Liver (tissue), 9 donors: Measurements from ENCODE around the gene FOXF2. TPM values are rescaled to one million over a fixed set of nuclear protein-coding genes. Genes with fewer than 3 reads are reported as not detected.

Experiments used
- DNase-seq: peaks from one replicate; pipeline ENCODE4 v3.0.0-alpha.2; 2017; ENCODE audit warnings: low spot score
- H3K27ac ChIP-seq, 2 donors: one replicate each; pipeline ENCODE4 v1.7.0; 2013; ENCODE audit warnings: inconsistent platforms in 2 of 2, low read length in 2 of 2, control low read depth in 1 of 2, low read depth in 1 of 2, mild to moderate bottlenecking in 1 of 2
- H3K27me3 ChIP-seq, 4 donors: one replicate each; pipeline versions ENCODE4 v1.6.1 to v1.7.0; 2013; ENCODE audit warnings: low read length in 3 of 4, inconsistent platforms in 1 of 4, mild to moderate bottlenecking in 1 of 4, moderate library complexity in 1 of 4; ENCODE audit not compliant: control insufficient read depth in 4 of 4, insufficient read depth in 4 of 4
- H3K36me3 ChIP-seq, 4 donors: one replicate each; pipeline versions ENCODE4 v1.6.1 to v1.7.0; 2013; ENCODE audit warnings: low read length in 3 of 4, mild to moderate bottlenecking in 3 of 4, low read depth in 1 of 4, moderate library complexity in 1 of 4; ENCODE audit not compliant: control insufficient read depth in 4 of 4, insufficient read depth in 3 of 4
- H3K4me1 ChIP-seq, 4 donors: one replicate each; pipeline versions ENCODE4 v1.6.1 to v1.7.0; 2013; ENCODE audit warnings: low read length in 3 of 4, mild to moderate bottlenecking in 3 of 4, moderate library complexity in 1 of 4; ENCODE audit not compliant: control insufficient read depth in 4 of 4, insufficient read depth in 4 of 4
- H3K4me3 ChIP-seq, 3 donors: one replicate each; pipeline versions ENCODE4 v1.6.1 to v1.7.0; 2013; ENCODE audit warnings: low read length in 3 of 3, control low read depth in 1 of 3, low read depth in 1 of 3, mild to moderate bottlenecking in 1 of 3
- H3K9ac ChIP-seq, 2 donors: one replicate each; pipeline ENCODE4 v1.7.0; 2013; ENCODE audit warnings: low read length in 2 of 2, mild to moderate bottlenecking in 2 of 2, moderate library complexity in 2 of 2, control low read depth in 1 of 2, low read depth in 1 of 2
- H3K9me3 ChIP-seq, 4 donors: one replicate each; pipeline versions ENCODE4 v1.6.1 to v1.7.0; 2013; ENCODE audit warnings: low read length in 3 of 4; ENCODE audit not compliant: control insufficient read depth in 4 of 4
- ATF3 ChIP-seq: IDR thresholded peaks from 2 replicates; pipeline ENCODE4 v1.6.1; 2016; ENCODE audit warnings: antibody characterized with exemption
- EGR1 ChIP-seq, 2 donors: IDR thresholded peaks; 2 replicates each; pipeline ENCODE4 v1.6.1; 2016 to 2018; ENCODE audit warnings: antibody characterized with exemption in 2 of 2, low read depth in 2 of 2
- FOXA1 ChIP-seq: IDR thresholded peaks from 2 replicates; pipeline ENCODE4 v1.6.1; 2016; ENCODE audit warnings: antibody characterized with exemption
- GABPA ChIP-seq, 2 donors: IDR thresholded peaks in 1 of 2; conservative IDR thresholded peaks in 1 of 2; 2 replicates each; pipeline ENCODE4 v1.6.1; 2016; ENCODE audit warnings: antibody characterized with exemption in 2 of 2, mild to moderate bottlenecking in 1 of 2, moderate library complexity in 1 of 2
- HNF4A ChIP-seq, 2 donors: conservative IDR thresholded peaks; 2 replicates each; pipeline ENCODE4 v1.6.1; 2016; ENCODE audit warnings: antibody characterized with exemption in 2 of 2, mild to moderate bottlenecking in 2 of 2
- HNF4G ChIP-seq: IDR thresholded peaks from 2 replicates; pipeline ENCODE4 v1.6.1; 2016; ENCODE audit warnings: antibody characterized with exemption
- JUND ChIP-seq, 2 donors: IDR thresholded peaks; 2 replicates each; pipeline ENCODE4 v1.6.1; 2016; ENCODE audit warnings: antibody characterized with exemption in 2 of 2
- MAX ChIP-seq: IDR thresholded peaks from 2 replicates; pipeline ENCODE4 v1.6.1; 2016; ENCODE audit warnings: antibody characterized with exemption
- NR2F2 ChIP-seq: IDR thresholded peaks from 2 replicates; pipeline ENCODE4 v1.6.1; 2016; ENCODE audit warnings: antibody characterized with exemption
- RAD21 ChIP-seq, 2 donors: IDR thresholded peaks; 2 replicates each; pipeline ENCODE4 v1.6.1; 2016; ENCODE audit warnings: antibody characterized with exemption in 2 of 2, mild to moderate bottlenecking in 2 of 2
- RXRA ChIP-seq, 2 donors: IDR thresholded peaks; 2 replicates each; pipeline ENCODE4 v1.6.1; 2017 to 2018; ENCODE audit warnings: antibody characterized with exemption in 2 of 2, mild to moderate bottlenecking in 1 of 2
- SP1 ChIP-seq: IDR thresholded peaks from 2 replicates; pipeline ENCODE4 v1.6.1; 2018; ENCODE audit warnings: antibody characterized with exemption, mild to moderate bottlenecking
- TAF1 ChIP-seq: conservative IDR thresholded peaks from 2 replicates; pipeline ENCODE4 v1.6.1; 2016; ENCODE audit warnings: antibody characterized with exemption, mild to moderate bottlenecking
- YY1 ChIP-seq: IDR thresholded peaks from 2 replicates; pipeline ENCODE4 v1.6.1; 2016; ENCODE audit warnings: antibody characterized with exemption, mild to moderate bottlenecking
- WGBS: extraction: QIAGEN DNeasy Blood & Tissue Kit; methylation state at CpG from one replicate; pipeline ENCODE4 v1.1.7; 2013; 5-methylcytosine and 5-hydroxymethylcytosine counted together
- polyA plus RNA-seq, 2 donors: library from polyadenylated mRNA; stranded (reverse) in 1 of 2; unstranded in 1 of 2; fragments of 200-250 nt in 1 of 2; fragments of >200 nt in 1 of 2; fragmentation: Nextera tagmentation in 1 of 2; extraction: Ambion mirVana in 1 of 2; gene quantifications; one replicate each; pipeline versions ENCODE4 v1.2.1 to v1.2.3, GENCODE V29; 2013 to 2015
- total RNA-seq, 2 donors: library from RNA; depleted of rRNA; stranded (reverse); fragments of >200 nt; gene quantifications; one replicate each; pipeline ENCODE4 v1.2.3, GENCODE V29; 2014
- TF ChIP-seq, protein P1 (sequence below): fragments of 150-350 bp; IDR thresholded peaks from 2 replicates; pipeline ENCODE4 v1.5.1; 2017; ENCODE audit warnings: improper control_type of control experiment, low read depth, low read length; ENCODE audit not compliant: missing input control
- TF ChIP-seq, protein P2 (sequence below): IDR thresholded peaks from 2 replicates; pipeline ENCODE4 v1.6.1; 2016; ENCODE audit warnings: antibody characterized with exemption
- donor health status: healthy.
- donor health status: healthy.
- donor health status: healthy.
- donor health status: healthy.
- donor health status: healthy.

FOXF2 gene
- total and polyA plus RNA-seq, 4 donors = 0.05 TPM; not detected in 3

DNA sequence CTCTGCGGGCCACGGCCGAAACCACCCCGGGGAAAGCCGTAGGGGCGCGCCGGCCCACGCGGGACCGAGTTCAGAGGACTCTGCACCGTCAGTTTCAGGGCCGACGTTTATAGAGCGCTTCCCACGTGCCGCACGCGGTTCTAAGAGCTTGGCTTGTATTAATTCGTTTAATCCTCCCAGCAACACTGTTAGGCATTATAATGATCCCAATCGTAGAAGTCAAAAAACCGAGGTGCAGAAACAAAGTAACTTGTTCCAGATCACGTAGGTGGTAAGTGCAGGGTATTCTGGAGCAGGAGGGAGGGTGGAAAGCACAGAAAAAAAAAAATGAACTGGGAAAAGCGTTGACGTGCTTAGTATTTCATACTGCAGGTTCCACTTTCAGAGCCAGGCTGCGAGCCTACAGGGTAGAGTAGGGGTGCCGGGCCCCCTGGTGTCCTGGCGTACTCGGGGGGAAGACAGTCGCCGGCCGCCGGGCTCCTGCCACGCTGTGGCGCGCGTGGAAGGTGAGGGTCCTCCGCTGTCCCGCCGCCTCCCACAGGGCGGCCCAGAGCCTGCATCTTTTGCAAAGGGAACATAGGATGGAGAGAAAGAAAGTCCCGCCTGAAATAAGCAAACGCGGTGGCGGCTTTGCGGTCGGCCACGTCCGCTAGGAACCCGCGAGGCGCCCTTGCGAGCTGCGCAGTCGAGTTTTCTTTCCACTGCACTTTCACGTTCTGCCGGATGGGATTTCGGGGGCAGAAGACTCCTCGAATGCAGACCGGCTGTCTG, 10.2 kb upstream of the FOXF2 start:
- TF ChIP-seq TAF1 (no peak), SP1 (no peak)
- H3K27me3 ChIP-seq = peaks cover 13 to 34% (median 19%) of the 10 kb centered on the region in 4 donors
- peaks cover 7 to 45% (median 15%) of the 10 kb centered on the region in 4 donors for H3K4me1 ChIP-seq
- no peak overlapping the region for H3K9ac ChIP-seq
- H3K9me3 ChIP-seq = no peaks in the 10 kb centered on the region
- no peak overlapping the region for H3K27ac ChIP-seq
- DNase-seq = no peak
- H3K36me3 ChIP-seq = no peaks in the 10 kb centered on the region
- H3K4me3 ChIP-seq = no peak overlapping the region
- WGBS = 7% methylated on average over 60 of the region's 60 CpGs

DNA sequence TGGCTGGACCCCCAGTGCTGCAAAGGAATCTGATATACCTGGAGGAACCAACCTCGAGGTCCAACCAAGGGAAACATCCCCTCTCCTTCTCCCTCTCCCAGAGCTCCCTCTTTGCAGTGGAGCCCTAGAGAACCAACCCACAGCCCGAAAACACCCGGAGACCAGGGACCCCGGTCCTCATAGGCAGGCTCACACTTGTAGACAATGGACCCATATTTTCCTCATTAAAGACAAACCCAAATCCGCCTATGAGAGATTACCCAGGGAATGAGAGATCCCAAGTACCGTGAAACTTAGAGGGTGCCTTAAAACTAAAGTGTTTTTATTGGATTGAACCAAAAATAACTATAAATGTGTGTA, 9.6 kb upstream of the FOXF2 start:
- TF ChIP-seq YY1 (no peak), ATF3 (no peak), GABPA (IDR thresholded peaks at IDR 0.05 in 1 of 2, conservative IDR thresholded peaks at IDR 0.05 in 1 of 2) (no peak), FOXA1 (no peak), HNF4A (conservative IDR thresholded peaks at IDR 0.05) (no peak), RXRA (IDR thresholded peaks at IDR 0.05) (no peak), JUND (IDR thresholded peaks at IDR 0.05) (no peak), HNF4G (no peak), TAF1 (no peak)
- TF ChIP-seq, protein P1, sequence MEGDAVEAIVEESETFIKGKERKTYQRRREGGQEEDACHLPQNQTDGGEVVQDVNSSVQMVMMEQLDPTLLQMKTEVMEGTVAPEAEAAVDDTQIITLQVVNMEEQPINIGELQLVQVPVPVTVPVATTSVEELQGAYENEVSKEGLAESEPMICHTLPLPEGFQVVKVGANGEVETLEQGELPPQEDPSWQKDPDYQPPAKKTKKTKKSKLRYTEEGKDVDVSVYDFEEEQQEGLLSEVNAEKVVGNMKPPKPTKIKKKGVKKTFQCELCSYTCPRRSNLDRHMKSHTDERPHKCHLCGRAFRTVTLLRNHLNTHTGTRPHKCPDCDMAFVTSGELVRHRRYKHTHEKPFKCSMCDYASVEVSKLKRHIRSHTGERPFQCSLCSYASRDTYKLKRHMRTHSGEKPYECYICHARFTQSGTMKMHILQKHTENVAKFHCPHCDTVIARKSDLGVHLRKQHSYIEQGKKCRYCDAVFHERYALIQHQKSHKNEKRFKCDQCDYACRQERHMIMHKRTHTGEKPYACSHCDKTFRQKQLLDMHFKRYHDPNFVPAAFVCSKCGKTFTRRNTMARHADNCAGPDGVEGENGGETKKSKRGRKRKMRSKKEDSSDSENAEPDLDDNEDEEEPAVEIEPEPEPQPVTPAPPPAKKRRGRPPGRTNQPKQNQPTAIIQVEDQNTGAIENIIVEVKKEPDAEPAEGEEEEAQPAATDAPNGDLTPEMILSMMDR = no peak
- WGBS = 10% methylated on average over 6 of the region's 6 CpGs
- Histone ChIP-seq H3K4me3 (no peak overlapping the region), H3K27me3 (peaks cover 16 to 30% (median 23%) of the 10 kb centered on the region in 4 donors), H3K27ac (no peak overlapping the region), H3K9me3 (no peaks in the 10 kb centered on the region), H3K36me3 (no peaks in the 10 kb centered on the region), H3K4me1 (peaks cover 7 to 48% (median 15%) of the 10 kb centered on the region in 4 donors), H3K9ac (no peak overlapping the region)
- no peak for DNase-seq

- Histone ChIP-seq H3K27ac (no peak overlapping the region), H3K9me3 (no peaks in the 10 kb centered on the region), H3K4me3 (no peak overlapping the region), H3K4me1 (peaks cover 7 to 48% (median 15%) of the 10 kb centered on the region in 4 donors), H3K27me3 (peaks cover 13 to 31% (median 25%) of the 10 kb centered on the region in 4 donors), H3K9ac (no peak overlapping the region), H3K36me3 (no peaks in the 10 kb centered on the region)
- 10% methylated on average over 20 of the region's 20 CpGs for WGBS
- no peak for DNase-seq
- TF ChIP-seq NR2F2 = no peak
- TF ChIP-seq RAD21 (IDR thresholded peaks at IDR 0.05) = no peak
- no peak for TF ChIP-seq YY1
- TF ChIP-seq GABPA (IDR thresholded peaks at IDR 0.05 in 1 of 2, conservative IDR thresholded peaks at IDR 0.05 in 1 of 2) = no peak
- TF ChIP-seq, protein P1 = no peak
- TF ChIP-seq MAX = no peak
- TF ChIP-seq ATF3 = no peak
- no peak for TF ChIP-seq EGR1 (IDR thresholded peaks at IDR 0.05; ENCODE audit: low read depth in 2 of 2)
- TF ChIP-seq HNF4A (conservative IDR thresholded peaks at IDR 0.05) = no peak
- TF ChIP-seq SP1 = no peak
- no peak for TF ChIP-seq HNF4G
- TF ChIP-seq, protein P2, sequence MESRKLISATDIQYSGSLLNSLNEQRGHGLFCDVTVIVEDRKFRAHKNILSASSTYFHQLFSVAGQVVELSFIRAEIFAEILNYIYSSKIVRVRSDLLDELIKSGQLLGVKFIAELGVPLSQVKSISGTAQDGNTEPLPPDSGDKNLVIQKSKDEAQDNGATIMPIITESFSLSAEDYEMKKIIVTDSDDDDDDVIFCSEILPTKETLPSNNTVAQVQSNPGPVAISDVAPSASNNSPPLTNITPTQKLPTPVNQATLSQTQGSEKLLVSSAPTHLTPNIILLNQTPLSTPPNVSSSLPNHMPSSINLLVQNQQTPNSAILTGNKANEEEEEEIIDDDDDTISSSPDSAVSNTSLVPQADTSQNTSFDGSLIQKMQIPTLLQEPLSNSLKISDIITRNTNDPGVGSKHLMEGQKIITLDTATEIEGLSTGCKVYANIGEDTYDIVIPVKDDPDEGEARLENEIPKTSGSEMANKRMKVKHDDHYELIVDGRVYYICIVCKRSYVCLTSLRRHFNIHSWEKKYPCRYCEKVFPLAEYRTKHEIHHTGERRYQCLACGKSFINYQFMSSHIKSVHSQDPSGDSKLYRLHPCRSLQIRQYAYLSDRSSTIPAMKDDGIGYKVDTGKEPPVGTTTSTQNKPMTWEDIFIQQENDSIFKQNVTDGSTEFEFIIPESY = no peak
- no peak for TF ChIP-seq JUND (IDR thresholded peaks at IDR 0.05)
Measured at GRCh38 chr6:1380625-1381427, 8.6 kb upstream of the FOXF2 start.
